WTC11 (cell line): ENCODE results near the gene KCNA4. TPM values are rescaled to one million over a fixed set of nuclear protein-coding genes. Genes with fewer than 3 reads are reported as not detected.

ENCODE experiments used
- ATAC-seq: fragments of 200-7000 bp; cut with Tn5 transposase; 2 replicates; pipeline ENCODE4 v1.10.0; 2021; ENCODE audit warnings: mild to moderate bottlenecking, moderate library complexity
- CTCF ChIA-PET: fragments of 300-600 bp; sonication (Branson Sonifier 250); formaldehyde crosslinking; loops from one replicate; lab custom pipeline; 2021; ENCODE audit warnings: antibody characterized with exemption; lab: Charles Lee
- POLR2A ChIA-PET: fragments of 350-600 bp; sonication (Branson Sonifier 250); formaldehyde crosslinking; loops from one replicate; lab custom pipeline; 2021; ENCODE audit warnings: antibody characterized with exemption; lab: Charles Lee
- DNase-seq: peaks from one replicate; pipeline ENCODE4 v3.0.0; 2021; ENCODE audit warnings: low spot score
- H3K27ac Mint-ChIP-seq: 2 replicates; pipeline ENCODE4 v1.8.0; 2021; ENCODE audit warnings: mixed read lengths
- H3K27me3 Mint-ChIP-seq: 2 replicates; pipeline ENCODE4 v1.8.0; 2021; ENCODE audit warnings: low read depth, mild to moderate bottlenecking, moderate library complexity, mixed read lengths
- H3K36me3 Mint-ChIP-seq: 2 replicates; pipeline ENCODE4 v1.8.0; 2021; ENCODE audit warnings: mixed read lengths
- H3K4me1 Mint-ChIP-seq: 2 replicates; pipeline ENCODE4 v1.8.0; 2022; ENCODE audit warnings: mixed read lengths
- H3K4me3 Mint-ChIP-seq: 2 replicates; pipeline ENCODE4 v1.8.0; 2021; ENCODE audit warnings: mild to moderate bottlenecking, moderate library complexity, mixed read lengths
- H3K9me3 Mint-ChIP-seq: 2 replicates; pipeline ENCODE4 v1.8.0; 2021; ENCODE audit warnings: mixed read lengths
- FOXJ3 ChIP-seq: sonication (generic); formaldehyde crosslinking; IDR thresholded peaks from 2 replicates; pipeline ENCODE4 v1.9.0; 2021; ENCODE audit warnings: missing genetic modification reagents, mild to moderate bottlenecking, borderline replicate concordance
- IRF2 ChIP-seq: sonication (generic); formaldehyde crosslinking; IDR thresholded peaks from 2 replicates; pipeline ENCODE4 v1.8.0; 2022; ENCODE audit warnings: low read depth, missing genetic modification reagents, borderline replicate concordance
- KAT7 ChIP-seq: sonication (generic); formaldehyde crosslinking; IDR thresholded peaks from 2 replicates; pipeline ENCODE4 v1.8.1; 2023; ENCODE audit warnings: missing genetic modification reagents, mild to moderate bottlenecking, borderline replicate concordance
- SP1 ChIP-seq: sonication (generic); formaldehyde crosslinking; conservative IDR thresholded peaks from 2 replicates; pipeline ENCODE4 v1.8.1; 2022; ENCODE audit warnings: missing genetic modification reagents
- TP53 ChIP-seq: sonication (generic); formaldehyde crosslinking; IDR thresholded peaks from 2 replicates; pipeline ENCODE4 v1.8.1; 2023; ENCODE audit warnings: mild to moderate bottlenecking, missing genetic modification reagents
- ZBTB21 ChIP-seq: sonication (generic); formaldehyde crosslinking; IDR thresholded peaks from 2 replicates; pipeline ENCODE4 v1.8.1; 2023; ENCODE audit warnings: mild to moderate bottlenecking, missing genetic modification reagents, borderline replicate concordance
- ZNF232 ChIP-seq: sonication (generic); formaldehyde crosslinking; IDR thresholded peaks from 2 replicates; pipeline ENCODE4 v1.8.0; 2022; ENCODE audit warnings: mild to moderate bottlenecking, missing genetic modification reagents
- ZNF423 ChIP-seq: fragments of 250-450 bp; sonication (Bioruptor Pico); IDR thresholded peaks from 2 replicates; pipeline ENCODE4 v2.1.2; 2022; ENCODE audit warnings: mild to moderate bottlenecking, moderate library complexity
- ZNF671 ChIP-seq: fragments of 250-450 bp; sonication (Bioruptor Pico); IDR thresholded peaks from 2 replicates; pipeline ENCODE4 v1.8.0; 2021; ENCODE audit warnings: mild to moderate bottlenecking
- total RNA-seq: library from RNA; stranded (reverse); gene quantifications from 3 replicates; pipeline ENCODE4 v1.2.3, GENCODE V29; 2021
- TF ChIP-seq, protein P1 (sequence below): fragments of 250-450 bp; sonication (Bioruptor Pico); IDR thresholded peaks from 2 replicates; pipeline ENCODE4 v1.9.0; 2021; ENCODE audit warnings: mild to moderate bottlenecking
- TF ChIP-seq, protein P2 (sequence below): fragments of 250-450 bp; sonication (Bioruptor Pico); conservative IDR thresholded peaks from 2 replicates; pipeline ENCODE4 v1.9.0; 2021; ENCODE audit warnings: mild to moderate bottlenecking
- TF ChIP-seq, protein P3 (sequence below): sonication (generic); formaldehyde crosslinking; IDR thresholded peaks from 2 replicates; pipeline ENCODE4 v1.8.1; 2023; ENCODE audit warnings: mild to moderate bottlenecking, moderate library complexity, missing genetic modification reagents
- TF ChIP-seq, protein P4 (sequence below): sonication (generic); formaldehyde crosslinking; IDR thresholded peaks from 2 replicates; pipeline ENCODE4 v1.8.1; 2023; ENCODE audit warnings: mild to moderate bottlenecking, missing genetic modification reagents, moderate library complexity
- TF ChIP-seq, protein P5 (sequence below): sonication (generic); formaldehyde crosslinking; IDR thresholded peaks from 2 replicates; pipeline ENCODE4 v1.8.1; 2022; ENCODE audit warnings: missing genetic modification reagents, borderline replicate concordance
- TF ChIP-seq, protein P6 (sequence below): fragments of 250-450 bp; sonication (Bioruptor Pico); IDR thresholded peaks from 2 replicates; pipeline ENCODE4 v1.9.0; 2021; ENCODE audit warnings: mild to moderate bottlenecking

KCNA4 gene
- total RNA-seq, 1 experiment from 2014 or later = not detected

DNA sequence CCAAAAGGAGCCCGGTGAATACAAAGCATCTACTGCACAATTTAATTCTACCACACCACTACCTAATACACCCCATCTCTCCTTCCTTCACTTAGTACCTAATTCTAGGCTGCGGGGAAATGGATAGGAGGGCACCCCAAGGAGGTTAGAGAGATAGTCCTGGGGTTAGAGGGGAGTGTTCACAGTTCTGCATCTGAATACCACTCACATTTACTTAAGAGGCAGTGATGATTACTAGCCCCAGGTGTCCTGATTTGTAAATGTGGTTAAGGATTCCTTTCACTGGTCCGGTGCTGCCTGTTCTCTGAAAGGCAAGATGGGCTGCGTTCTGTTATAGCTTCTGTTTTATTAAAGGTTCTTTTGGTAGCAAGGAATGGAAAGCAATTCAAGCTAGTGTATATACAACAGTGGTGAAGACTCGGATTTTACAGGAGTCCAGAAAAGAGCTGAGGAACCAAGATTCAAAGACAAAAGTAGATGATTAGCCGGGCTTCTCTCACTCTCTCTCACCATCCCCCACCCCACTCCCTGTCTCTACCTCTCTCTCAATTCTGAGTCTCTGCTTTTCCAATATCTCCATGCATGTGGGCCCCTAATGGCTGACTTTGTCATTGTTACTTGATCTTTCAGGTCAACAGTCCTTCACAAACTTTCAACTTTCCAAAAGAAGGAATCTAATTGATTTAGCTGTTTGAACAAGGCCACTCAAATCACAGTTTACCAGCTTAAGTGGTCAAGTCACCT is 8.7 kb upstream of the KCNA4 start:
- H3K27me3 Mint-ChIP-seq = no peaks in the 10 kb centered on the region; the same call in 1 of the 2 replicates
- CTCF ChIA-PET = interaction anchor here (1.1 to 2.4 kb wide), 3 partner anchors 103 to 171 kb away, joined by 4 to 8 read pairs (median 4); no protein-coding TSS in a partner anchor

More for the DNA sequence above, 8.7 kb upstream of the KCNA4 start:
- Mint-ChIP-seq H3K4me1 (peaks cover 17% of the 10 kb centered on the region), H3K4me3 (peak overlapping the region; percentile 45), H3K27ac (no peak overlapping the region)
- DNase-seq = peak; percentile 28
- no peak for TF ChIP-seq FOXJ3 (CRISPR knock-in tag)
- no peak for TF ChIP-seq IRF2 (CRISPR knock-in tag)
- no peak for TF ChIP-seq KAT7 (CRISPR knock-in tag)
- TF ChIP-seq TP53 (CRISPR knock-in tag) = no peak
- TF ChIP-seq, protein P1, sequence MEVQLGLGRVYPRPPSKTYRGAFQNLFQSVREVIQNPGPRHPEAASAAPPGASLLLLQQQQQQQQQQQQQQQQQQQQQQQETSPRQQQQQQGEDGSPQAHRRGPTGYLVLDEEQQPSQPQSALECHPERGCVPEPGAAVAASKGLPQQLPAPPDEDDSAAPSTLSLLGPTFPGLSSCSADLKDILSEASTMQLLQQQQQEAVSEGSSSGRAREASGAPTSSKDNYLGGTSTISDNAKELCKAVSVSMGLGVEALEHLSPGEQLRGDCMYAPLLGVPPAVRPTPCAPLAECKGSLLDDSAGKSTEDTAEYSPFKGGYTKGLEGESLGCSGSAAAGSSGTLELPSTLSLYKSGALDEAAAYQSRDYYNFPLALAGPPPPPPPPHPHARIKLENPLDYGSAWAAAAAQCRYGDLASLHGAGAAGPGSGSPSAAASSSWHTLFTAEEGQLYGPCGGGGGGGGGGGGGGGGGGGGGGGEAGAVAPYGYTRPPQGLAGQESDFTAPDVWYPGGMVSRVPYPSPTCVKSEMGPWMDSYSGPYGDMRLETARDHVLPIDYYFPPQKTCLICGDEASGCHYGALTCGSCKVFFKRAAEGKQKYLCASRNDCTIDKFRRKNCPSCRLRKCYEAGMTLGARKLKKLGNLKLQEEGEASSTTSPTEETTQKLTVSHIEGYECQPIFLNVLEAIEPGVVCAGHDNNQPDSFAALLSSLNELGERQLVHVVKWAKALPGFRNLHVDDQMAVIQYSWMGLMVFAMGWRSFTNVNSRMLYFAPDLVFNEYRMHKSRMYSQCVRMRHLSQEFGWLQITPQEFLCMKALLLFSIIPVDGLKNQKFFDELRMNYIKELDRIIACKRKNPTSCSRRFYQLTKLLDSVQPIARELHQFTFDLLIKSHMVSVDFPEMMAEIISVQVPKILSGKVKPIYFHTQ (CRISPR knock-in tag) = no peak
- TF ChIP-seq, protein P2, sequence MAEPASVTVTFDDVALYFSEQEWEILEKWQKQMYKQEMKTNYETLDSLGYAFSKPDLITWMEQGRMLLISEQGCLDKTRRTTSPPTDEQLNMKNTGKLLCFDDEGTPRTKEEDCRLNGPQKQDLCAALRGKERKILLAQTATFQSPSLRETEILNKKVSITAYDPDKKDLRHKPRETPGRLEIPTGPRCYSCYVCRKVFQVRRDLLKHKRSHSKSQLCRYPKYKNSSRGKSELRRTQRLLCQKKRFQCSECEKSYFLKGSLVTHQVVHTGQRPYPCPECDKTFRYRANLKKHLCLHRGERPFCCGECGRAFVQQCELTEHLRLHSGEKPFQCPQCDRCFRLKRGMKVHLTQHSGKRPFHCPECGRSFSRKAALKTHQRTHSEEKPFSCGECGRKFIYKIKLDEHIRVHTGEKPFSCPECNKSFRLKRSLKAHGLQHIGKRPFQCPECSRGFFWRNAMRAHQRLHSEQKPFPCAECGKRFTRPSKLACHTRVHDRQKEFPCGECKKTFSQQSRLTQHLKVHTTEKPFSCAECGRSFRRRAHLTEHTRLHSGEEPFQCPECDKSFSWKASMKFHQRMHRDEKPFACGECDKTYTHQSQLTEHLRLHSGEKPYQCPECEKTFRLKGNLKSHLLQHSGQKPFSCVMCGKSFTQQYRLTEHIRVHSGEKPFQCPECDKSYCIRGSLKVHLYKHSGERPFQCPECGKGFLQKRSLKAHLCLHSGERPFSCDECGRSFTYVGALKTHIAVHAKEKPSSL = no peak
- TF ChIP-seq, protein P3, sequence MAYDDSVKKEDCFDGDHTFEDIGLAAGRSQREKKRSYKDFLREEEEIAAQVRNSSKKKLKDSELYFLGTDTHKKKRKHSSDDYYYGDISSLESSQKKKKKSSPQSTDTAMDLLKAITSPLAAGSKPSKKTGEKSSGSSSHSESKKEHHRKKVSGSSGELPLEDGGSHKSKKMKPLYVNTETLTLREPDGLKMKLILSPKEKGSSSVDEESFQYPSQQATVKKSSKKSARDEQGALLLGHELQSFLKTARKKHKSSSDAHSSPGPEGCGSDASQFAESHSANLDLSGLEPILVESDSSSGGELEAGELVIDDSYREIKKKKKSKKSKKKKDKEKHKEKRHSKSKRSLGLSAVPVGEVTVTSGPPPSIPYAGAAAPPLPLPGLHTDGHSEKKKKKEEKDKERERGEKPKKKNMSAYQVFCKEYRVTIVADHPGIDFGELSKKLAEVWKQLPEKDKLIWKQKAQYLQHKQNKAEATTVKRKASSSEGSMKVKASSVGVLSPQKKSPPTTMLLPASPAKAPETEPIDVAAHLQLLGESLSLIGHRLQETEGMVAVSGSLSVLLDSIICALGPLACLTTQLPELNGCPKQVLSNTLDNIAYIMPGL = no peak
- TF ChIP-seq, protein P4, sequence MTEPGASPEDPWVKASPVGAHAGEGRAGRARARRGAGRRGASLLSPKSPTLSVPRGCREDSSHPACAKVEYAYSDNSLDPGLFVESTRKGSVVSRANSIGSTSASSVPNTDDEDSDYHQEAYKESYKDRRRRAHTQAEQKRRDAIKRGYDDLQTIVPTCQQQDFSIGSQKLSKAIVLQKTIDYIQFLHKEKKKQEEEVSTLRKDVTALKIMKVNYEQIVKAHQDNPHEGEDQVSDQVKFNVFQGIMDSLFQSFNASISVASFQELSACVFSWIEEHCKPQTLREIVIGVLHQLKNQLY (CRISPR knock-in tag) = no peak
- peak; percentile 38; the same call in 1 of the 2 replicates for TF ChIP-seq ZNF423 (CRISPR knock-in tag)
- TF ChIP-seq, protein P5, sequence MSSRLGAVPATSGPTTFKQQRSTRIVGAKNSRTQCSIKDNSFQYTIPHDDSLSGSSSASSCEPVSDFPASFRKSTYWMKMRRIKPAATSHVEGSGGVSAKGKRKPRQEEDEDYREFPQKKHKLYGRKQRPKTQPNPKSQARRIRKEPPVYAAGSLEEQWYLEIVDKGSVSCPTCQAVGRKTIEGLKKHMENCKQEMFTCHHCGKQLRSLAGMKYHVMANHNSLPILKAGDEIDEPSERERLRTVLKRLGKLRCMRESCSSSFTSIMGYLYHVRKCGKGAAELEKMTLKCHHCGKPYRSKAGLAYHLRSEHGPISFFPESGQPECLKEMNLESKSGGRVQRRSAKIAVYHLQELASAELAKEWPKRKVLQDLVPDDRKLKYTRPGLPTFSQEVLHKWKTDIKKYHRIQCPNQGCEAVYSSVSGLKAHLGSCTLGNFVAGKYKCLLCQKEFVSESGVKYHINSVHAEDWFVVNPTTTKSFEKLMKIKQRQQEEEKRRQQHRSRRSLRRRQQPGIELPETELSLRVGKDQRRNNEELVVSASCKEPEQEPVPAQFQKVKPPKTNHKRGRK (CRISPR knock-in tag) = no peak
- TF ChIP-seq ZNF232 (CRISPR knock-in tag) = no peak
- TF ChIP-seq SP1 (CRISPR knock-in tag) = no peak
- TF ChIP-seq ZBTB21 = no peak
- TF ChIP-seq ZNF671 = no peak
- TF ChIP-seq, protein P6, sequence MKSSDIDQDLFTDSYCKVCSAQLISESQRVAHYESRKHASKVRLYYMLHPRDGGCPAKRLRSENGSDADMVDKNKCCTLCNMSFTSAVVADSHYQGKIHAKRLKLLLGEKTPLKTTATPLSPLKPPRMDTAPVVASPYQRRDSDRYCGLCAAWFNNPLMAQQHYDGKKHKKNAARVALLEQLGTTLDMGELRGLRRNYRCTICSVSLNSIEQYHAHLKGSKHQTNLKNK (CRISPR knock-in tag) = peak; percentile 43; the same call in 1 of the 2 replicates
- TF ChIP-seq, all 79 proteins: peak for 2
- no peaks in the 10 kb centered on the region for H3K9me3 Mint-ChIP-seq
- no peaks in the 10 kb centered on the region for H3K36me3 Mint-ChIP-seq
- POLR2A ChIA-PET = no interaction called here
- peak; percentile 93 for ATAC-seq
